AG04450 (cell line): ENCODE data around the gene LRFN4. TPM values are rescaled to one million over a fixed set of nuclear protein-coding genes. Genes with fewer than 3 reads are reported as not detected.

ENCODE experiments used
- CTCF ChIA-PET: fragments of 300-600, 350-600 bp; formaldehyde crosslinking; extraction: SDS; loops from one replicate; lab custom pipeline; 2022; ENCODE audit warnings: antibody characterized with exemption, inconsistent platforms; lab: Charles Lee
- POLR2A ChIA-PET: fragments of 350-600 bp; formaldehyde crosslinking; extraction: SDS; loops from one replicate; lab custom pipeline; 2021; ENCODE audit warnings: antibody characterized with exemption, inconsistent platforms; lab: Yijun Ruan, JAX
- DNase-seq: peaks from one replicate; pipeline ENCODE4 v3.0.0-alpha.2; 2011; ENCODE audit warnings: low read depth, low spot score
- H3K27ac ChIP-seq: one replicate; pipeline ENCODE4 v1.5.1; 2012; ENCODE audit warnings: low read depth, low read length, control low read depth
- H3K27me3 ChIP-seq: one replicate; pipeline ENCODE4 v1.6.0; 2012; ENCODE audit warnings: low read length; ENCODE audit not compliant: control insufficient read depth, insufficient read depth
- H3K4me3 ChIP-seq: 2 replicates; pipeline ENCODE4 v1.5.1; 2011; ENCODE audit warnings: mild to moderate bottlenecking, low read depth, low read length, control low read depth
- H3K9me3 ChIP-seq: 2 replicates; pipeline ENCODE4 v1.5.1; 2012; ENCODE audit warnings: low read length; ENCODE audit not compliant: control insufficient read depth, insufficient read depth
- polyA plus RNA-seq: library from polyadenylated mRNA; depleted of rRNA; stranded (reverse); fragments of >200 nt; gene quantifications from 2 replicates; pipeline ENCODE4 v1.2.3, GENCODE V29; 2011
- TF ChIP-seq, protein P1 (sequence below): IDR thresholded peaks from 2 replicates; pipeline ENCODE4 v1.5.1; 2011; ENCODE audit warnings: low read depth, low read length, control low read depth, inconsistent platforms

LRFN4 gene
- polyA plus RNA-seq, 1 experiment = 5.5 TPM

DNA sequence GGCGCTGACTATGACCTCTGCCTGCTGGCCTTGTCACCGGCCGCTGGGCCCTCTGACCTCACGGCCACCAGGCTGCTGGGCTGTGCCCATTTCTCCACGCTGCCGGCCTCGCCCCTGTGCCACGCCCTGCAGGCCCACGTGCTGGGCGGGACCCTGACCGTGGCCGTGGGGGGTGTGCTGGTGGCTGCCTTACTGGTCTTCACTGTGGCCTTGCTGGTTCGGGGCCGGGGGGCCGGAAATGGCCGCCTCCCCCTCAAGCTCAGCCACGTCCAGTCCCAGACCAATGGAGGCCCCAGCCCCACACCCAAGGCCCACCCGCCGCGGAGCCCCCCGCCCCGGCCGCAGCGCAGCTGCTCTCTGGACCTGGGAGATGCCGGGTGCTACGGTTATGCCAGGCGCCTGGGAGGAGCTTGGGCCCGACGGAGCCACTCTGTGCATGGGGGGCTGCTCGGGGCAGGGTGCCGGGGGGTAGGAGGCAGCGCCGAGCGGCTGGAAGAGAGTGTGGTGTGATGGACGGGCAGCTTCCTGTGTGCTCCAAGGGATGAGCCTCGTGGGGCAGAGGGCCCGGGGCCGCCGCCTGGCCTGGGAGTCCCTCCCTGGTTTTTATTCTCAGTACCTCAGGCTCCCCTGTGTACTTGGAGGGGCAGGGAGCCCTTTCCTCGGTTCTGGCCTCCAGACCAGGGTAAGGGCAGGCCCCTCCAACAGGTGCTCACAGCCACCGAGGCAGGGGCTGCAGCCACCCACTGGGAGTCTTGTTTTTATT, 3.0 kb downstream of the LRFN4 start:
- no peak for DNase-seq
- ChIA-PET CTCF (interaction anchor here (0.6 kb wide), 1 partner anchor 584 kb away, joined by 3 read pairs; no protein-coding TSS in a partner anchor), POLR2A (no interaction called here)
- Histone ChIP-seq H3K9me3 (peaks cover 6% of the 10 kb centered on the region; the same call in 1 of the 2 replicates), H3K27me3 (no peaks in the 10 kb centered on the region), H3K27ac (no peak overlapping the region), H3K4me3 (no peak overlapping the region)
- TF ChIP-seq, protein P1, sequence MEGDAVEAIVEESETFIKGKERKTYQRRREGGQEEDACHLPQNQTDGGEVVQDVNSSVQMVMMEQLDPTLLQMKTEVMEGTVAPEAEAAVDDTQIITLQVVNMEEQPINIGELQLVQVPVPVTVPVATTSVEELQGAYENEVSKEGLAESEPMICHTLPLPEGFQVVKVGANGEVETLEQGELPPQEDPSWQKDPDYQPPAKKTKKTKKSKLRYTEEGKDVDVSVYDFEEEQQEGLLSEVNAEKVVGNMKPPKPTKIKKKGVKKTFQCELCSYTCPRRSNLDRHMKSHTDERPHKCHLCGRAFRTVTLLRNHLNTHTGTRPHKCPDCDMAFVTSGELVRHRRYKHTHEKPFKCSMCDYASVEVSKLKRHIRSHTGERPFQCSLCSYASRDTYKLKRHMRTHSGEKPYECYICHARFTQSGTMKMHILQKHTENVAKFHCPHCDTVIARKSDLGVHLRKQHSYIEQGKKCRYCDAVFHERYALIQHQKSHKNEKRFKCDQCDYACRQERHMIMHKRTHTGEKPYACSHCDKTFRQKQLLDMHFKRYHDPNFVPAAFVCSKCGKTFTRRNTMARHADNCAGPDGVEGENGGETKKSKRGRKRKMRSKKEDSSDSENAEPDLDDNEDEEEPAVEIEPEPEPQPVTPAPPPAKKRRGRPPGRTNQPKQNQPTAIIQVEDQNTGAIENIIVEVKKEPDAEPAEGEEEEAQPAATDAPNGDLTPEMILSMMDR = no peak

- Histone ChIP-seq H3K9me3 (peaks cover 6% of the 10 kb centered on the region; the same call in 1 of the 2 replicates), H3K27ac (no peak overlapping the region), H3K27me3 (no peaks in the 10 kb centered on the region), H3K4me3 (no peak overlapping the region)
- POLR2A ChIA-PET = no interaction called here
- CTCF ChIA-PET = no interaction called here
- TF ChIP-seq, protein P1 = no peak
- no peak for DNase-seq
Measured at GRCh38 chr11:66860449-66860831, 3.6 kb downstream of the LRFN4 start.

- CTCF ChIA-PET = no interaction called here
- H3K27me3 ChIP-seq = no peaks in the 10 kb centered on the region
- no peak overlapping the region for H3K4me3 ChIP-seq
- POLR2A ChIA-PET = no interaction called here
- TF ChIP-seq, protein P1 = no peak
- no peak overlapping the region for H3K27ac ChIP-seq
- H3K9me3 ChIP-seq = peaks cover 6% of the 10 kb centered on the region; the same call in 1 of the 2 replicates
- DNase-seq = no peak
Measured at GRCh38 chr11:66861038-66861773, 4.3 kb downstream of the LRFN4 start.

DNA sequence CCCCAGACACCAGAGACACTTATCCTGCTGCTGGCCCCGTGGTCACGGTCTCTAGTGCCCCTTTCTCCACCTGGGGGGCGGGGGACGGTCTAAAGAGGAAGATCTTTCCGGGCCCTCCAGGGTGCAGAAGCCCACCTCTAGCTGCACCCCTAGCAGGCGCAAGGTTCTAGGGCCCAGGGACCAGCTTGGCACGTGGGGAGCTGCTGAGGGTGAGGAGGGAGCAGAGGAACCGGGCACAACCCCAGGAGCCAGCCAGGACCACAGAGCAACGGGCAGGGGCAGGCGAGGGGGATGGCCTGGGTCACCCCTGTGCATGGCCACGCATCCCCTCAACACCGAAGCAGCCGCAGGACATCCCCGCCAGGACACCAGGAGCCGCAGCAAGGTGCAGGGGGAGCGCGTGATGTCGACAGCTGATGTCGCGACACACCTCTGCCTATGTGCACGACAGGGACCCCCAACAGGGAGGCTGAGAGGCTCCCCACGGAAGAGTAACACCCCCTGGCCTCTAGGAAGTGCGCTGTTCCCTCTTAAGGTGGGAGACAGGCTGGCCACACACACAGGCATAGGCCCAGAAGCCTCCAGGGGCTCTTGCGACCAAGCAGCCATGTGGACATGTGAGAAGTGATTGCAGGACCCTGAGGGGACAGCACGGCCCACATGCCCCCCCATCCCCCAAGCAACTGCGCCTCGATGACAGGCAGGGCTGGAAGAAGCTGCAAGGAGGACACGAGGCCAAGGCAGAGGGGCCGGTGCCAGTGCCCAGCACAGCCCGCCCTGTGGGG, 5.1 kb downstream of the LRFN4 start:
- peaks cover 6% of the 10 kb centered on the region; the same call in 1 of the 2 replicates for H3K9me3 ChIP-seq
- no peaks in the 10 kb centered on the region for H3K27me3 ChIP-seq
- H3K27ac ChIP-seq = no peak overlapping the region
- CTCF ChIA-PET = no interaction called here
- TF ChIP-seq, protein P1 = no peak
- no peak overlapping the region for H3K4me3 ChIP-seq
- POLR2A ChIA-PET = no interaction called here
- no peak for DNase-seq
